HepG2 (cell line): ENCODE data around the gene DTYMK. TPM values are rescaled to one million over a fixed set of nuclear protein-coding genes. Genes with fewer than 3 reads are reported as not detected.
A peak's percentile ranks its signal among the peaks of the same experiment; 100 is the strongest.

Source experiments
- ATAC-seq: fragments of 200-7000 bp; cut with Tn5 transposase; 3 replicates; pipeline ENCODE4 v1.9.1; 2020; ENCODE audit warnings: mild to moderate bottlenecking, moderate library complexity
- BruUV-seq: library from RNA; stranded (reverse); fragments of 400-500 nt; replicated peaks from 2 replicates; lab custom pipeline; 2021; lab: Mats Ljungman, UMichigan
- CTCF ChIA-PET: fragments of 300-600 bp; formaldehyde crosslinking; extraction: SDS; loops from one replicate; lab custom pipeline; 2021; ENCODE audit warnings: low total read pairs, inconsistent platforms, low intra/inter-chr PET ratio; lab: Yijun Ruan, JAX
- POLR2A ChIA-PET: fragments of 350-600 bp; sonication (Branson Sonifier 250); formaldehyde crosslinking; loops from one replicate; lab custom pipeline; 2020; ENCODE audit warnings: antibody characterized with exemption, inconsistent platforms; lab: Yijun Ruan, JAX
- DNase-seq: peaks from one replicate; pipeline ENCODE4 v3.0.0-alpha.2; 2015; ENCODE audit warnings: low spot score
- FAIRE-seq: peaks from 3 replicates; lab custom pipeline; 2011; peaks lifted over from hg19 to GRCh38; lab: Jason Lieb, UNC
- H2AFZ ChIP-seq: one replicate; pipeline ENCODE4 v1.6.1; 2011; ENCODE audit warnings: low read length, inconsistent platforms
- H3K27ac ChIP-seq: fragments of 300-600 bp; 3 replicates; pipeline ENCODE4 v1.8.0; 2011; ENCODE audit warnings: mixed run types, mild to moderate bottlenecking, mixed read lengths, low read length, inconsistent platforms; ENCODE audit not compliant: insufficient read depth; ENCODE audit errors: extremely low read length
- H3K27me3 ChIP-seq, 2 experiments: fragments of 200-600 bp in 1 of 2; 2 replicates in 1 of 2; 3 replicates in 1 of 2; pipeline versions ENCODE4 v1.6.0 to v1.8.0; 2011; ENCODE audit warnings: low read length in 2 of 2, mild to moderate bottlenecking in 2 of 2, moderate library complexity in 2 of 2, inconsistent platforms in 1 of 2; ENCODE audit not compliant: insufficient read depth in 2 of 2, control insufficient read depth in 1 of 2
- H3K36me3 ChIP-seq, 2 experiments: fragments of 200-600 bp in 1 of 2; replicated peaks in 1 of 2; 2 replicates in 1 of 2; 3 replicates in 1 of 2; pipeline versions ENCODE4 v1.5.1 to v1.8.0; 2011; ENCODE audit warnings: low read length in 2 of 2, inconsistent platforms in 1 of 2; ENCODE audit not compliant: insufficient read depth in 2 of 2, control insufficient read depth in 1 of 2
- H3K4me1 ChIP-seq: 2 replicates; pipeline ENCODE4 v1.5.1; 2012; ENCODE audit warnings: low read length, inconsistent platforms; ENCODE audit not compliant: insufficient read depth
- H3K4me2 ChIP-seq: 2 replicates; pipeline ENCODE4 v1.6.0; 2011; ENCODE audit warnings: low read depth, low read length, inconsistent platforms
- H3K4me3 ChIP-seq, 3 experiments: fragments of 200-600 bp in 1 of 3; sonication (generic), shearing (Covaris generic) in 1 of 3; replicated peaks in 1 of 3; 2 replicates each; pipeline ENCODE4 v1.5.1; 2011 to 2016; ENCODE audit warnings: low read length in 3 of 3, inconsistent platforms in 2 of 3, low read depth in 2 of 3, mild to moderate bottlenecking in 2 of 3, control low read depth in 1 of 3, mixed read lengths in 1 of 3; ENCODE audit not compliant: insufficient read depth in 1 of 3
- H3K79me2 ChIP-seq: one replicate; pipeline ENCODE4 v1.6.1; 2011; ENCODE audit warnings: low read length, inconsistent platforms; ENCODE audit not compliant: insufficient read depth
- H3K9ac ChIP-seq: 2 replicates; pipeline ENCODE4 v1.6.0; 2011; ENCODE audit warnings: mild to moderate bottlenecking, low read depth, low read length, inconsistent platforms; ENCODE audit not compliant: insufficient read depth
- H3K9me3 ChIP-seq: 2 replicates; pipeline ENCODE4 v1.5.1; 2012; ENCODE audit warnings: mild to moderate bottlenecking, low read length
- H4K20me1 ChIP-seq: 2 replicates; pipeline ENCODE4 v1.6.0; 2011; ENCODE audit warnings: inconsistent platforms, mild to moderate bottlenecking, low read length, moderate library complexity; ENCODE audit not compliant: insufficient read depth
- AGO2 ChIP-seq: fragments of 200-400 bp; formaldehyde crosslinking; optimal IDR thresholded peaks from 2 replicates; pipeline ENCODE3; 2017; ENCODE audit warnings: mild to moderate bottlenecking, low read depth, low read length, moderate library complexity
- CCDC6 ChIP-seq: sonication (generic); formaldehyde crosslinking; IDR thresholded peaks from 2 replicates; pipeline ENCODE4 v1.8.1; 2022; ENCODE audit warnings: mild to moderate bottlenecking, missing genetic modification reagents, moderate library complexity
- GABPB1 ChIP-seq: IDR thresholded peaks from 2 replicates; pipeline ENCODE4 v1.6.1; 2016; ENCODE audit warnings: mild to moderate bottlenecking, missing genetic modification reagents, moderate library complexity, missing compliant biosample characterization
- KLF9 ChIP-seq: IDR thresholded peaks from 2 replicates; pipeline ENCODE4 v1.6.1; 2016; ENCODE audit warnings: low read depth
- LBX2 ChIP-seq: sonication (generic); formaldehyde crosslinking; IDR thresholded peaks from 2 replicates; pipeline ENCODE4 v1.5.0; 2020; ENCODE audit warnings: missing genetic modification reagents, mild to moderate bottlenecking, borderline replicate concordance
- MEIS2 ChIP-seq: sonication (generic); formaldehyde crosslinking; IDR thresholded peaks from 2 replicates; pipeline ENCODE4 v1.9.0; 2021; ENCODE audit warnings: mild to moderate bottlenecking, missing genetic modification reagents
- NFYB ChIP-seq: sonication (generic); formaldehyde crosslinking; IDR thresholded peaks from 2 replicates; pipeline ENCODE4 v1.4.0; 2020; ENCODE audit warnings: missing genetic modification reagents
- PCBP1 ChIP-seq: fragments of 200-400 bp; formaldehyde crosslinking; IDR thresholded peaks from 2 replicates; pipeline ENCODE4 v1.6.1; 2017; ENCODE audit warnings: mild to moderate bottlenecking, low read depth, low read length, borderline replicate concordance
- RBM22 ChIP-seq: fragments of 200-400 bp; formaldehyde crosslinking; optimal IDR thresholded peaks from 2 replicates; pipeline ENCODE3; 2017; ENCODE audit warnings: mild to moderate bottlenecking, low read length, moderate library complexity
- SETDB1 ChIP-seq: sonication (generic); formaldehyde crosslinking; IDR thresholded peaks from 2 replicates; pipeline ENCODE4 v1.5.1; 2020; ENCODE audit warnings: missing genetic modification reagents, mild to moderate bottlenecking, borderline replicate concordance
- SIN3B ChIP-seq: fragments of 150-350 bp; IDR thresholded peaks from 2 replicates; pipeline ENCODE4 v1.6.1; 2014; ENCODE audit warnings: low read length
- SIX1 ChIP-seq: sonication (generic); formaldehyde crosslinking; IDR thresholded peaks from 2 replicates; pipeline ENCODE4 v1.4.0; 2020; ENCODE audit warnings: missing genetic modification reagents, borderline replicate concordance
- SMYD3 ChIP-seq: sonication (generic); formaldehyde crosslinking; IDR thresholded peaks from 2 replicates; pipeline ENCODE4 v1.8.1; 2023; ENCODE audit warnings: mild to moderate bottlenecking, missing genetic modification reagents
- TEAD2 ChIP-seq: sonication (generic); formaldehyde crosslinking; IDR thresholded peaks from 2 replicates; pipeline ENCODE4 v1.9.0; 2021; ENCODE audit warnings: missing genetic modification reagents
- TFE3 ChIP-seq: IDR thresholded peaks from 2 replicates; pipeline ENCODE4 v1.6.1; 2016
- ZFP1 ChIP-seq: IDR thresholded peaks from 2 replicates; pipeline ENCODE4 v1.6.1; 2016
- ZMAT3 ChIP-seq: sonication (generic); formaldehyde crosslinking; conservative IDR thresholded peaks from 2 replicates; pipeline ENCODE4 v1.7.0; 2021; ENCODE audit warnings: missing genetic modification reagents
- ZNF121 ChIP-seq: sonication (generic); formaldehyde crosslinking; IDR thresholded peaks from 2 replicates; pipeline ENCODE4 v1.5.0; 2020; ENCODE audit warnings: mild to moderate bottlenecking, missing genetic modification reagents
- ZNF224 ChIP-seq: sonication (generic); formaldehyde crosslinking; IDR thresholded peaks from 2 replicates; pipeline ENCODE4 v1.5.0; 2020; ENCODE audit warnings: mild to moderate bottlenecking, missing genetic modification reagents
- ZNF292 ChIP-seq: sonication (generic); formaldehyde crosslinking; IDR thresholded peaks from 2 replicates; pipeline ENCODE4 v1.8.1; 2022; ENCODE audit warnings: mild to moderate bottlenecking, low read depth, missing genetic modification reagents, borderline replicate concordance
- ZNF33B ChIP-seq: sonication (generic); formaldehyde crosslinking; IDR thresholded peaks from 2 replicates; pipeline ENCODE4 v1.5.1; 2020; ENCODE audit warnings: mild to moderate bottlenecking, missing genetic modification reagents
- ZNF496 ChIP-seq: sonication (generic); formaldehyde crosslinking; IDR thresholded peaks from 2 replicates; pipeline ENCODE4 v1.8.1; 2023; ENCODE audit warnings: mild to moderate bottlenecking, moderate library complexity, missing genetic modification reagents; ENCODE audit not compliant: insufficient replicate concordance
- ZNF501 ChIP-seq: sonication (generic); formaldehyde crosslinking; IDR thresholded peaks from 2 replicates; pipeline ENCODE4 v1.5.1; 2020; ENCODE audit warnings: mild to moderate bottlenecking, moderate library complexity, missing genetic modification reagents
- ZNF83 ChIP-seq: sonication (generic); formaldehyde crosslinking; IDR thresholded peaks from 2 replicates; pipeline ENCODE4 v1.4.0; 2020; ENCODE audit warnings: missing genetic modification reagents, mild to moderate bottlenecking, borderline replicate concordance
- ZSCAN25 ChIP-seq: sonication (generic); formaldehyde crosslinking; IDR thresholded peaks from 2 replicates; pipeline ENCODE4 v1.8.0; 2022; ENCODE audit warnings: mild to moderate bottlenecking, missing genetic modification reagents
- WGBS: methylation state at CpG from one replicate; pipeline ENCODE4 v1.1.6; 2017; ENCODE audit warnings: low lambda C conversion rate; 5-methylcytosine and 5-hydroxymethylcytosine counted together
- in situ Hi-C: cut with HindIII; loops from 2 replicates; pipeline ENCODE4 v1.10.0; 2017; ENCODE audit warnings: low pct_unique_long_range_greater_than_20kb; ENCODE audit not compliant: extremely low pct_ligation_motif_present
- intact Hi-C: fragments of 100-400 bp; cut with micrococcal nuclease; formaldehyde crosslinking; loops from one replicate; pipeline ENCODE4 v1.10.0; 2022; ENCODE audit not compliant: unreplicated experiment
- polyA plus RNA-seq, 8 experiments: library from polyadenylated mRNA; depleted of rRNA in 3 of 8; stranded (reverse) in 7 of 8; unstranded in 1 of 8; fragments of >200 nt; fragmentation: Illumina TruSeq in 4 of 8; extraction: Trizol in 4 of 8; gene quantifications; 2 replicates each; pipeline versions ENCODE4 v1.2.1 to v1.2.3, GENCODE V29; 2011 to 2016; ENCODE audit warnings: low read depth in 4 of 8, missing spikeins in 1 of 8, mixed read lengths in 1 of 8; ENCODE audit not compliant: insufficient read depth in 1 of 8
- total RNA-seq, 5 experiments: library from RNA; depleted of rRNA; stranded (reverse); fragments of >200 nt; fragmentation: Illumina TruSeq; extraction: Trizol; gene quantifications; 2 replicates each; pipeline ENCODE4 v1.2.3, GENCODE V29; 2016; ENCODE audit warnings: low read depth in 1 of 5
- TF ChIP-seq, protein P1 (sequence below): sonication (generic); formaldehyde crosslinking; IDR thresholded peaks from 2 replicates; pipeline ENCODE4 v1.4.0; 2020; ENCODE audit warnings: mild to moderate bottlenecking, missing genetic modification reagents

Gene DTYMK
- total and polyA plus RNA-seq, 2 of the 13 experiments (the other 11 are each of a cell fraction or from before 2014, with no cell fraction given) = 57.5 to 134 TPM

DNA sequence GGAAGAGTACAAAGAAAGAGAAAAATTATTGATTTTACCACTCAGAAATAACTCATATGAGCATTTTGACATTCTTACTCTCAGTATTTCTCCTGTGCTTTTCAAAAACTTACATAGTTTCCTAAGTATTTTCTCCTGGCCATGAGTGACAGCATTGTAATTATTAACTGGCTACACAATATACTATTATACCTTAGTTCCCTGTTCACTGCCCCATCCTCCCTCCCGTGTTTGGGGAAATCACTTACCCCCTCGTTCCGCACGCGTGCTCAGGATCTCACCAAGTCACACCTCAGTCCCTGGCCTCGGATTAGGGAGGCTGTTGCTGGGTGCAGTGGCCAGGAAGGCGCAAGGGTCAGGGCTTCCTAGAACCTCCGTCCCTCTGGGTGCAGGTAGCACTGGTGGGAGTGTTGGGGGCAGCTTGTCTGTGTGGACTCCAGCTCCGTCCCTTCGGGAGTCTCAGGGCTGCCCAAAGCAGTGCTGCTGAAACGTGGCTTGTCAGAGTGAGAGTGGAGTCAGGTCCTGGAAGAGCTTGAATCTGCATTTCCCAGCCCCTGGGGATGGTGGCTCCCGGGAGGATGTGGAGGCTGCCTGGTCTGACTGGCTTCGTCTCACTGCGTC, 25.9 kb downstream of the DTYMK start:
- DNase-seq (no peak), ATAC-seq (no peak), FAIRE-seq (no peak)
- ChIA-PET POLR2A (interaction anchor here (2.6 kb wide), 1 partner anchor 26 kb away, joined by 18 read pairs; the partner anchor contains the start of gene DTYMK), CTCF (no interaction called here)
- intact Hi-C loops (no loop called here), in situ Hi-C loops (loop anchor here (5.0 kb wide), 1 partner anchor 217 kb away; no protein-coding TSS in a partner anchor)
- H3K4me1 ChIP-seq = peaks cover 8% of the 10 kb centered on the region; the same call in 1 of the 2 replicates
- H3K36me3 ChIP-seq = peaks cover 27 to 58% of the 10 kb centered on the region in 2 experiments
- no peak overlapping the region for H3K4me3 ChIP-seq
- H3K27ac ChIP-seq = no peak overlapping the region
- no peak overlapping the region for H3K4me2 ChIP-seq
- no peaks in the 10 kb centered on the region for H3K79me2 ChIP-seq
- no TSS peak for BruUV-seq
- peaks cover 2% of the 10 kb centered on the region; the same call in 1 of the 2 replicates for H4K20me1 ChIP-seq
- H3K9ac ChIP-seq = no peak overlapping the region
- no peaks in the 10 kb centered on the region for H3K9me3 ChIP-seq
- H3K27me3 ChIP-seq = no peaks in the 10 kb centered on the region
- no peak overlapping the region for H2AFZ ChIP-seq
- 97% methylated on average over 14 of the region's 14 CpGs for whole genome bisulfite sequencing
- TF ChIP-seq ZMAT3 (no peak), SIX1 (CRISPR knock-in tag) (no peak), MEIS2 (CRISPR knock-in tag) (no peak), TEAD2 (CRISPR knock-in tag) (no peak), SMYD3 (CRISPR knock-in tag) (no peak), ZNF501 (CRISPR knock-in tag) (0 out of 2 replicates have a peak, but pooled peaks have one; percentile 26), GABPB1 (CRISPR knock-in tag) (no peak), RBM22 (peak; percentile 69), ZNF292 (CRISPR knock-in tag) (no peak), ZFP1 (CRISPR knock-in tag) (no peak), ZNF33B (CRISPR knock-in tag) (no peak), LBX2 (CRISPR knock-in tag) (no peak), ZNF121 (no peak), KLF9 (no peak), SETDB1 (no peak), SIN3B (no peak), CCDC6 (CRISPR knock-in tag) (no peak), ZNF224 (CRISPR knock-in tag) (no peak), PCBP1 (0 out of 2 replicates have a peak, but pooled peaks have one; percentile 47), ZNF496 (CRISPR knock-in tag) (no peak), NFYB (CRISPR knock-in tag) (no peak), ZSCAN25 (no peak), AGO2 (peak; percentile 53), ZNF83 (CRISPR knock-in tag) (no peak), TFE3 (no peak)
- TF ChIP-seq, protein P1, sequence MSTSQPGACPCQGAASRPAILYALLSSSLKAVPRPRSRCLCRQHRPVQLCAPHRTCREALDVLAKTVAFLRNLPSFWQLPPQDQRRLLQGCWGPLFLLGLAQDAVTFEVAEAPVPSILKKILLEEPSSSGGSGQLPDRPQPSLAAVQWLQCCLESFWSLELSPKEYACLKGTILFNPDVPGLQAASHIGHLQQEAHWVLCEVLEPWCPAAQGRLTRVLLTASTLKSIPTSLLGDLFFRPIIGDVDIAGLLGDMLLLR (CRISPR knock-in tag) = no peak
